HT1080 (cell line): ENCODE data around the gene SMIM35. TPM values are rescaled to one million over a fixed set of nuclear protein-coding genes. Genes with fewer than 3 reads are reported as not detected.
"Not testable (repeated sequence)": the region's sequence is repeated elsewhere in the genome, so short reads cannot be mapped to it uniquely, and the experiment has no call there.

ENCODE experiments used
- DNase-seq: peaks from one replicate; pipeline ENCODE4 v3.0.0-alpha.2; 2015; ENCODE audit warnings: low read depth
- total RNA-seq: library from RNA; depleted of rRNA; stranded (reverse); fragments of >200 nt; shearing (Covaris generic); gene quantifications from 2 replicates; pipeline ENCODE4 v1.2.3, GENCODE V29; 2014

Gene SMIM35
- total RNA-seq, 1 experiment from 2014 or later = not detected

DNA sequence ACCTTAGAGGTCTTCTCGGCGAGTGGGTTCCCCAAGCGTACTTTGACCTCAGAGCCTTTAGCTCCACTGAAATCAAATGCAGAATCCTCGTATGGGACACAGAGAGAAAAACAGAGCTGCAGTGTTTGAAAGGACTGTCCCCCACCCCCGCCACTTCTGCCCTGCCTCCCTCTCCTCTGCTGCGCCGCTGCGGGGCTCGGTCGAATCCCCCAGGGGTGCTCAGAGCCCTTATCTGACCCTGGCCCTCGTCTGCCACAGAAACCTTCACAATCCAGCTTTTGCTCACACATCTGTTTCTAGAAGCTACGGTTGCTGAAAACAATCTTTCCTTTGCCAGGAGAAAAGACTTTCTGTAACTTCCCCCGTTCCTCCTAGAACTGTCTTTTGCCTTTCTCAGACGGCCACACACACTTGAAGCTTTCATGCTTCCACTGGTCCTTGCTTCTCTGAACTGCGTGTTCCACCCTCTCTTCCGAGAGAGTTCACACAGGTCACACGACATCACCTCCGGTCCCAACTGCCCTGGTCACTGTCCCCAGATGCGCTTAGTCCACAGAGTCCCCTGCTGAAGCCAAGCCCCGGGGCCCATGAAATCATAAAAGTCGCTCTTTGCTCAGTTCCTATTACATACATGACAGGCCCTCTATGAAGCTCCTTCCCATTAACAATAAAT is 3.7 kb downstream of the SMIM35 start:
- no peak for DNase-seq

GRCh38 chr11:118081241-118081958 is 5.4 kb downstream of the SMIM35 start:
- DNase-seq = no peak

GRCh38 chr11:118080296-118080695 is 6.5 kb downstream of the SMIM35 start:
- DNase-seq = no peak

GRCh38 chr11:118079491-118079890 is 7.3 kb downstream of the SMIM35 start:
- DNase-seq = no peak

GRCh38 chr11:118078911-118079411 is 7.8 kb downstream of the SMIM35 start:
- no peak for DNase-seq

DNA sequence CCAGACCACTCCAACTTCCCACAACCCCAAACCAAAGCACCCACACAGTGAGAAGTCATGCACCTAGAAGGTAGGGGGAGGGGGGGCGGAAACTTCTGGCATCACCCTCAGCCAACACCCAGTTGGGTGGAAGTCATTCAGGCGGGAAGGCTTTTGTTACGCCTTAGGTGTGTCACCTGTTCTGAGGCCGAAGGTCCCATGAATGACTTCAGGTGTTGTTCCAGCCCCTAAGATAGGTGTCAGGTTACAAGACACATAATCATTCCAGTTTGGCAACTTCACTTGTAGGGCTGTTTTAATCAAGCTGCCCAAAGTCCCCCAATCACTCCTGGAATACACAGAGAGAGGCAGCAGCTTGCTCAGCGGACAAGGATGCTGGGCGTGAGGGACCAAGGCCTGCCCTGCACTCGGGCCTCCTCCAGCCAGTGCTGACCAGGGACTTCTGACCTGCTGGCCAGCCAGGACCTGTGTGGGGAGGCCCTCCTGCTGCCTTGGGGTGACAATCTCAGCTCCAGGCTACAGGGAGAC is 9.9 kb downstream of the SMIM35 start, which contains the start of gene TMPRSS4:
TMPRSS4 (plus strand) TSS at position 325 of the 528 bp plus-strand sequence. CDS start 225 bp downstream, outside the sequence.
- DNase-seq = no peak

- no peak for DNase-seq
Measured at GRCh38 chr11:118074785-118075184, 12.0 kb downstream of the SMIM35 start.

- no peak for DNase-seq
Measured at GRCh38 chr11:118074091-118074685, 12.6 kb downstream of the SMIM35 start.

DNA sequence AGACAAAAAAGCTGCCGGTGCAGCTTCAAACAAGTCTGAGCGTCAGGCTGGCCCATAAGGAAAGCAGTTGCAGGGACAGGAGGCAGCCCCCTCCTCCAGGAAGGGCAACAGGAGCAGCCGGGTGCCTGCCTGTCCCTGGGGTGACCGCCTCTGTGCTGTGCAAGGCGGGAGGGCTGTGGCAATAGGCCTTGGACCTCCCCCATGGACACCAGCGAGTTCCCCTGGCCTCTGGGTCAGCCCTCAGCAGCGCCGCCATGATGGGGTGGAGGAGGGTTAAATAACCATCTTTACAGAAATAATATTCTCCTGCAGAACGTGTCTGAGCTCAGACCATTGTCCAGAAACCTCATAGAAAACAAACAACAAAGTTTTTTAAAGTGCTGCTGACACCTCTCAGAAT is 13.2 kb downstream of the SMIM35 start:
- no peak for DNase-seq

DNA sequence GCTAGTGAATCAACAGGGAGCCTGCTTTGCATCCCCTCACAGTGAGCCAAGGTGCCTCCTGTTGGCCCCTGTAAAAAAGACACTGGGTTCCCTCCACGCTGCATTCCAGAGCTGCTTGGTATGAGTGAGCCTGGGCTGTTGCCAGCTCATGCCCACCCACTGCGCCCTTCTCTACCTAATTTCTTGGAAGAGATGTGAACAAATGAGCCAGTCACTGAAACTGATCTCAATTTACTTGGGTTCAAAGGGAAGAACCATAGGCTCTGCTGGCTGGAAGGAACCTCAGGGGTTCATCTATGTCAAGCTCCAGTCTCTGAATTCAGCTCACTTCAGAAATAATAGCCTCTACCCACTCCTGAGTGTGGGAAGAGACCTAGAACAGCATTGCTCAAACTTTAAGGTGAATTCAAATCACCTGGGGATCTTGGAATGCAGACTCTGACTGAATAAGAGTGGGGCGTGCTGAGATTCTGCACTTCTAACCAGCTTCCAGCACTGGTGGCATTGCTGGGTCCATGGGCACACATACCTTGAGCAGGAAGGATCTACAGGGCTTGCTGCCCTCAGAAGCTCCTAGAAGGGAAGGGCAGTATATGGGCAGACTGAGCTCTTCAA is 15.2 kb downstream of the SMIM35 start:
- no peak for DNase-seq

GRCh38 chr11:118068945-118069612 is 17.7 kb downstream of the SMIM35 start:
- DNase-seq = no peak

GRCh38 chr11:118068206-118068944 is 18.4 kb downstream of the SMIM35 start:
- DNase-seq = no peak

DNA sequence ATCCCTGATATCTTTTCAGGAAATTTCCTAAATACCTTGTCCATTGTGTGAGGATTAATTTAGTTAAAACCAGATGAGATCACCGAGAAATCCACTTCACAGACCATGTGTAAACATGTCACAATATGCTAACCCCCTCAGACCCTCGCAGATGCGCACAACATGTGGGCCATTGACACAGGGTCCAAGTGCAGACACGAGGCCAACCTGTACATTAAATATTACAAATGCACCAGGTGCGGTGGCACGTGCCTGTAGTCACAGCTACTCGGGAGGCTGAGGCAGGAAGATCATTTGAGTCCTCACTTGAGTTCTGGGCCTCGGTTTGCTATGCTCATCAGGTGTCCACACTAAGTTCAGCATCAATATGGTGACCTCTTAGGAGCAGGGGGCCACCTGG is 19.8 kb downstream of the SMIM35 start:
- no peak for DNase-seq

GRCh38 chr11:118065384-118065783 is 21.4 kb downstream of the SMIM35 start:
- DNase-seq = no peak

- DNase-seq = no peak
Measured at GRCh38 chr11:118064956-118065355, 21.8 kb downstream of the SMIM35 start.

DNA sequence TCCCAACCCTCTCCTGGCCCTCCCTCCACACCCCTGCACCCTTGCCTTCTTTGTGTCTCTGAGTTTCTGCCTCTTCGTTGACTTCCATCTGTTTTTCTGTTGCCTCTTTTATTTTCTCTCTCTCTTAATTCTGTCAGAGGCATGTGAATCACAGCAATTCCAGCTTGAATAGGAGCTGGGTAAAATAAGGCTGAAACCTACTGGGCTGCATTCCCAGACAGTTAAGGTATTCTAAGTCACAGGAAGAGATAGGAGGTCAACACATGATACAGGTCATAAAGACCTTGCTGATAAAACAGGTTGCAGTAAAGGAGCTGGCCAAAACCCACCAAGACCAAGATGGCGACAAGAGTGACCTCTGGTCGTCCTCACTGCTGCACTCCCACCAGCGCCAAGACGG is 24.1 kb downstream of the SMIM35 start:
- not testable (repeated sequence) for DNase-seq

- DNase-seq = not testable (repeated sequence)
Measured at GRCh38 chr11:118062181-118062580, 24.6 kb downstream of the SMIM35 start.

DNA sequence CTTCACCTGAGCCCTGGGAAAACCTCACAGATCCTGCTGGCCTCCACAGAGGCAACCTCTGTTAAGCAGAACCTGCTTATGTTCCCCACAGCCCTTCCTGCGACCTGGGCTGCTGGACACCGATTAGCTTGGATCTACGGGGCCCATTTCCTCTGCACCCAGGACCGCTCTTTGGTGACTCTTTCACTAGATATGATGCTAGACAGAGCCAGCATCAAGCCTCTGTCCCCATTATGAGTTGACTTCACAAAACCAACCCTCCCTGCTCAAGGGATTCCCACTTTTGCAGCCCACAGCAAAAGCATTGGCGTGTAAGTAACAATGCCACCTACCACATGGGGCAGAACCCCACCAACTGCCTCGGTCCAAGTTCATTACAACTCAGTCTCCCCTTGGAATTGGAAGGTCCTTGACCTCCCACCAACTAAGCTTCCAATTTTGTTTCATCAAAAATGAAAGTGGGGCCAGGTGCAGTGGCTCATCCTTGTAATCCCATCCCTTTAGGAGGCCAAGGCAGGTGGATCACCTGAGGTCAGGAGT is 25.1 kb downstream of the SMIM35 start:
- no peak for DNase-seq

DNA sequence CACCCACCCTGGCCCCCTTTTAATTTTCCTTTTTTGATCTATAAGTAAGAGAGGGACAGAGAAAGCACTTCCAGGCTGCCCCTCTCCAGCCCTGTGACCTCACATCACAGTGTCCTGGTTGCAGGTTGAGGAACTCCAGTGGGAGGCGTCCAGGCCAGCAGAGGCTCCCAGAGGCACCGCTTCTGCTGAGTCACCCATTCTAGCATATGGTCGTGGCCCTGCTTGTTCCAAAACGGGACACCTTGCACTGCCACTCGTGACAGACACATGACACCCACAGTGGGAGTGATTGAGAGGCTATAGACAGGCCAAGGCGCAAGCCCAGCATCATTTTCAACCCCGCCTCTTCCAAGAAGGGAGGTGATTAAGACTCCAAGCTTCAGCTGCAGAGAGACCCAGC is 25.9 kb downstream of the SMIM35 start:
- DNase-seq = no peak

DNA sequence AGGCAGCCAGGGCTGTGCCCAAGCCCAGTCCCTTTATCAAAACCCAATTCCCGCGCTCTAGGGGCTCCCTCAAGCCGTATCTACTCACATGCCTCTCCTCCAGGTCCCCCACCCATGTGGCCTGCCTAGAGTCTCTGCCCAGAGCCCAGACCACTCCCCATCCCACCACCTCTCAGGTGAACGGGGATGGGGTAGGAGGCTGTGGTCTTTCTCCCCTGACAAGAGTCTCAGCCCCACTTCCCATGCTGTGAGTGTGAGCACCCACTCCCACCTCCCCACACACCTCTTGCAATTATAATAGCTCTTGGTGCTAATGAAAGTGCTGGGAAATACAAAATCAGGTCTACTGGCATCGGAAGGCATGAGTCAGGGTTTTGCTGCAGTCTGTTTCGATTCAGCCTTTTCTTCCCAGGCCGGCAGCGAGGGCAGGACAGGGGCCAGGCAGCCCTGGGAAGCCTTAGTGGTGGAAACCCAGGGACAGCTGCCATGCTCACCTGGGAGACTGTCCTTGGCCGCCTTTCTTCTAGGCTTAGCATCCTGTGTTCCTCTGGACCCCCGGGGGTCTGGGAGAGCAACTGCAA is 26.6 kb downstream of the SMIM35 start:
- no peak for DNase-seq
